Measurements from ENCODE around the gene SLC14A1.

Gene SLC14A1

GRCh38 chr18:45783097-45784075, 59.4 kb downstream of the SLC14A1 start:
- TF ChIP-seq ZFP30 (CRISPR knock-in tag; IDR thresholded peaks at IDR 0.05) (no peak), ZC3H10 (CRISPR knock-in tag; IDR thresholded peaks at IDR 0.05) (no peak), TCF4 (CRISPR knock-in tag; IDR thresholded peaks at IDR 0.05; ENCODE audit: borderline replicate concordance) (no peak), ARNTL (CRISPR knock-in tag; IDR thresholded peaks at IDR 0.05; ENCODE audit: borderline replicate concordance, low read depth) (no peak), BACH2 (CRISPR knock-in tag; IDR thresholded peaks at IDR 0.05; ENCODE audit: borderline replicate concordance) (no peak), TSHZ2 (CRISPR knock-in tag; IDR thresholded peaks at IDR 0.05) (no peak), PPARA (CRISPR knock-in tag; IDR thresholded peaks at IDR 0.05; ENCODE audit: borderline replicate concordance) (no peak), PATZ1 (CRISPR knock-in tag; IDR thresholded peaks at IDR 0.05; ENCODE audit: borderline replicate concordance) (no peak)
- ATAC-seq = peak; percentile 96

- no peak for ATAC-seq
- TF ChIP-seq BACH2 (CRISPR knock-in tag; IDR thresholded peaks at IDR 0.05; ENCODE audit: borderline replicate concordance) = no peak
- no peak for TF ChIP-seq ZNF565 (CRISPR knock-in tag; conservative IDR thresholded peaks at IDR 0.05; ENCODE audit: low read depth)
- no peak for TF ChIP-seq POU6F1 (CRISPR knock-in tag; IDR thresholded peaks at IDR 0.05; ENCODE audit: borderline replicate concordance, low read depth)
- no peak for TF ChIP-seq ZFP30 (CRISPR knock-in tag; IDR thresholded peaks at IDR 0.05)
- TF ChIP-seq ZC3H10 (CRISPR knock-in tag; IDR thresholded peaks at IDR 0.05) = no peak
- no peak for TF ChIP-seq PATZ1 (CRISPR knock-in tag; IDR thresholded peaks at IDR 0.05; ENCODE audit: borderline replicate concordance)
- TF ChIP-seq RARB (CRISPR knock-in tag; IDR thresholded peaks at IDR 0.05) = no peak
- TF ChIP-seq TSHZ2 (CRISPR knock-in tag; IDR thresholded peaks at IDR 0.05) = no peak
- TF ChIP-seq CREB5 (CRISPR knock-in tag; IDR thresholded peaks at IDR 0.05; ENCODE audit: low read depth) = no peak
- TF ChIP-seq PPARA (CRISPR knock-in tag; IDR thresholded peaks at IDR 0.05; ENCODE audit: borderline replicate concordance) = no peak
- TF ChIP-seq ESRRG (CRISPR knock-in tag; IDR thresholded peaks at IDR 0.05) = no peak
- TF ChIP-seq CSRNP3 (CRISPR knock-in tag; IDR thresholded peaks at IDR 0.05) = no peak
- no peak for TF ChIP-seq TOX (CRISPR knock-in tag; IDR thresholded peaks at IDR 0.05; ENCODE audit: borderline replicate concordance)
- no peak for TF ChIP-seq ZNF8 (CRISPR knock-in tag; IDR thresholded peaks at IDR 0.05)
- TF ChIP-seq ISL1 (CRISPR knock-in tag; IDR thresholded peaks at IDR 0.05) = no peak
- no peak for TF ChIP-seq SNAI2 (CRISPR knock-in tag; IDR thresholded peaks at IDR 0.05)
- TF ChIP-seq TCF4 (CRISPR knock-in tag; IDR thresholded peaks at IDR 0.05; ENCODE audit: borderline replicate concordance) = no peak
- no peak for TF ChIP-seq ZFP3 (CRISPR knock-in tag; IDR thresholded peaks at IDR 0.05)
- TF ChIP-seq ARNTL (CRISPR knock-in tag; IDR thresholded peaks at IDR 0.05; ENCODE audit: borderline replicate concordance, low read depth) = no peak
- TF ChIP-seq GLIS3 (CRISPR knock-in tag; IDR thresholded peaks at IDR 0.05) = no peak
These were observed 61.2 kb downstream of the SLC14A1 start for GRCh38 chr18:45785134-45785533.
